Astrocyte (in vitro differentiated cells and primary cell): ENCODE measurements around the gene C11orf52.

Experiments used
- EZH2 ChIP-seq: IDR thresholded peaks from 2 replicates; pipeline ENCODE4 v1.6.1; 2012; ENCODE audit warnings: mild to moderate bottlenecking, low read length, inconsistent platforms; ENCODE audit not compliant: insufficient read depth
- TF ChIP-seq, protein P1 (sequence below): IDR thresholded peaks from 2 replicates; pipeline ENCODE4 v1.5.1; 2011; ENCODE audit warnings: low read depth, mild to moderate bottlenecking, inconsistent platforms, low read length, moderate library complexity; ENCODE audit not compliant: insufficient read depth

DNA sequence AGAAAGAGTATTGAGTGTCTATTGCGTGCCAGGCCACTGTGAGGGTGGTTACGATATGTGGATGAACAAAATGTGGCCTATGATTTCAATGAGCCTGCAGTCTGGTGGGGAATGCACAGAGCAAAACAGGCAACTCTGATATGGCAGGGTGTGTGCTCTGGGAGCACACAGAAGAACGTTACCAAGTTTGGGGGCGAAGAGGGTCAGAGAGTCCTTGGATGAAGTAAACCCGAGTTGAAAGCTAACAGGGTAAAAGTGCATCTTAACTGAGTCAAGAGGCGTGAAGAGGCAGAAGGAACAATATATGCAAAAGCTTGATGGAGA, 39.1 kb upstream of the C11orf52 start:
- TF ChIP-seq, protein P1, sequence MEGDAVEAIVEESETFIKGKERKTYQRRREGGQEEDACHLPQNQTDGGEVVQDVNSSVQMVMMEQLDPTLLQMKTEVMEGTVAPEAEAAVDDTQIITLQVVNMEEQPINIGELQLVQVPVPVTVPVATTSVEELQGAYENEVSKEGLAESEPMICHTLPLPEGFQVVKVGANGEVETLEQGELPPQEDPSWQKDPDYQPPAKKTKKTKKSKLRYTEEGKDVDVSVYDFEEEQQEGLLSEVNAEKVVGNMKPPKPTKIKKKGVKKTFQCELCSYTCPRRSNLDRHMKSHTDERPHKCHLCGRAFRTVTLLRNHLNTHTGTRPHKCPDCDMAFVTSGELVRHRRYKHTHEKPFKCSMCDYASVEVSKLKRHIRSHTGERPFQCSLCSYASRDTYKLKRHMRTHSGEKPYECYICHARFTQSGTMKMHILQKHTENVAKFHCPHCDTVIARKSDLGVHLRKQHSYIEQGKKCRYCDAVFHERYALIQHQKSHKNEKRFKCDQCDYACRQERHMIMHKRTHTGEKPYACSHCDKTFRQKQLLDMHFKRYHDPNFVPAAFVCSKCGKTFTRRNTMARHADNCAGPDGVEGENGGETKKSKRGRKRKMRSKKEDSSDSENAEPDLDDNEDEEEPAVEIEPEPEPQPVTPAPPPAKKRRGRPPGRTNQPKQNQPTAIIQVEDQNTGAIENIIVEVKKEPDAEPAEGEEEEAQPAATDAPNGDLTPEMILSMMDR, result no peak
- TF ChIP-seq EZH2, result no peak
